SK-N-SH (cell line): Measurements from ENCODE around the gene SQOR. TPM values are rescaled to one million over a fixed set of nuclear protein-coding genes. Genes with fewer than 3 reads are reported as not detected.
A peak's percentile ranks its signal among the peaks of the same experiment; 100 is the strongest.

Experiments used
- CTCF ChIA-PET: fragments of 300-600, 350-600 bp; formaldehyde crosslinking; extraction: SDS; loops from one replicate; lab custom pipeline; 2021; lab: Yijun Ruan, JAX
- POLR2A ChIA-PET: fragments of 350-600 bp; sonication (Branson Sonifier 250); formaldehyde crosslinking; extraction: SDS; loops from one replicate; lab custom pipeline; 2020; ENCODE audit warnings: antibody characterized with exemption, inconsistent platforms; lab: Yijun Ruan, JAX
- DNase-seq: peaks from one replicate; pipeline ENCODE4 v3.0.0; 2012
- H2AFZ ChIP-seq: fragments of 200-600 bp; sonication (generic); 2 replicates; pipeline ENCODE4 v1.8.1; 2016; ENCODE audit warnings: antibody characterized with exemption, mild to moderate bottlenecking, low read depth
- H3F3A ChIP-seq: fragments of 200-600 bp; sonication (generic); replicated peaks from 2 replicates; pipeline ENCODE3; 2016; ENCODE audit warnings: antibody characterized with exemption, mild to moderate bottlenecking; ENCODE audit not compliant: insufficient read depth
- H3K27ac ChIP-seq, 2 experiments: fragments of 200-500 bp in 1 of 2; fragments of 200-600 bp in 1 of 2; sonication (Bioruptor generic) in 1 of 2; sonication (generic), shearing (Covaris generic) in 1 of 2; 2 replicates each; pipeline versions ENCODE4 v1.5.1 to v1.6.1; 2014 to 2016; ENCODE audit warnings: low read depth in 2 of 2, inconsistent platforms in 1 of 2, low read length in 1 of 2, mild to moderate bottlenecking in 1 of 2, mixed read lengths in 1 of 2
- H3K27me3 ChIP-seq: fragments of 200-600 bp; sonication (generic), shearing (Covaris generic); 2 replicates; pipeline ENCODE4 v1.6.1; 2016; ENCODE audit warnings: mixed run types; ENCODE audit not compliant: insufficient read depth
- H3K36me3 ChIP-seq, 2 experiments: fragments of 200-500 bp in 1 of 2; fragments of 200-600 bp in 1 of 2; sonication (Bioruptor generic) in 1 of 2; sonication (generic) in 1 of 2; replicated peaks in 1 of 2; 2 replicates each; pipeline versions ENCODE3 to v1.5.1; 2014 to 2016; ENCODE audit warnings: low read length in 1 of 2, mild to moderate bottlenecking in 1 of 2; ENCODE audit not compliant: insufficient read depth in 2 of 2, control insufficient read depth in 1 of 2
- H3K4me1 ChIP-seq, 2 experiments: fragments of 200-500 bp in 1 of 2; fragments of 200-600 bp in 1 of 2; sonication (Bioruptor generic) in 1 of 2; sonication (generic), shearing (Covaris generic) in 1 of 2; 2 replicates each; pipeline versions ENCODE4 v1.5.1 to v1.6.1; 2014 to 2016; ENCODE audit warnings: low read depth in 1 of 2, low read length in 1 of 2, mixed run types in 1 of 2; ENCODE audit not compliant: insufficient read depth in 2 of 2, control insufficient read depth in 1 of 2
- H3K4me2 ChIP-seq: fragments of 200-600 bp; sonication (generic), shearing (Covaris generic); 2 replicates; pipeline ENCODE4 v1.6.1; 2017; ENCODE audit warnings: mixed run types
- H3K4me3 ChIP-seq, 2 experiments: fragments of 200-500 bp in 1 of 2; fragments of 200-600 bp in 1 of 2; sonication (Bioruptor generic) in 1 of 2; sonication (generic), shearing (Covaris generic) in 1 of 2; 2 replicates each; pipeline versions ENCODE4 v1.5.1 to v1.8.1; 2014 to 2016; ENCODE audit warnings: low read depth in 2 of 2, inconsistent platforms in 1 of 2, low read length in 1 of 2, mild to moderate bottlenecking in 1 of 2, mixed read lengths in 1 of 2, moderate library complexity in 1 of 2
- H3K79me2 ChIP-seq: fragments of 200-600 bp; sonication (generic); 2 replicates; pipeline ENCODE4 v1.8.1; 2017; ENCODE audit warnings: mild to moderate bottlenecking; ENCODE audit not compliant: insufficient read depth
- H3K9ac ChIP-seq: fragments of 200-600 bp; sonication (generic); 2 replicates; pipeline ENCODE4 v1.6.1; 2017; ENCODE audit warnings: mixed run types
- H3K9me2 ChIP-seq: fragments of 200-600 bp; sonication (generic); 2 replicates; pipeline ENCODE4 v1.6.1; 2017; ENCODE audit warnings: mixed run types
- H3K9me3 ChIP-seq: fragments of 200-600 bp; sonication (generic); 2 replicates; pipeline ENCODE4 v1.6.1; 2017; ENCODE audit warnings: mixed run types, mild to moderate bottlenecking, moderate library complexity
- H4K20me1 ChIP-seq: fragments of 200-600 bp; sonication (generic); 2 replicates; pipeline ENCODE4 v1.6.1; 2017; ENCODE audit warnings: mild to moderate bottlenecking, mixed run types; ENCODE audit not compliant: insufficient read depth
- CHD2 ChIP-seq: fragments of 150-350 bp; IDR thresholded peaks from 2 replicates; pipeline ENCODE4 v1.6.1; 2018; ENCODE audit warnings: low read length; ENCODE audit not compliant: partially characterized antibody
- ELF1 ChIP-seq: IDR thresholded peaks from 2 replicates; pipeline ENCODE4 v1.4.0; 2012
- EP300 ChIP-seq, 2 experiments: IDR thresholded peaks; 2 replicates each; pipeline versions ENCODE4 v1.4.0 to v1.6.1; 2012; ENCODE audit warnings: borderline replicate concordance in 1 of 2, low read depth in 1 of 2, low read length in 1 of 2
- FOSL2 ChIP-seq: IDR thresholded peaks from 2 replicates; pipeline ENCODE4 v1.4.0; 2012; ENCODE audit warnings: low read depth, mild to moderate bottlenecking, moderate library complexity, borderline replicate concordance
- GABPA ChIP-seq: IDR thresholded peaks from 2 replicates; pipeline ENCODE4 v1.4.0; 2012; ENCODE audit warnings: low read depth, mild to moderate bottlenecking
- GATA2 ChIP-seq: sonication (generic); formaldehyde crosslinking; IDR thresholded peaks from 2 replicates; pipeline ENCODE4 v1.5.0; 2020; ENCODE audit warnings: mild to moderate bottlenecking, missing genetic modification reagents
- JUND ChIP-seq: IDR thresholded peaks from 2 replicates; pipeline ENCODE4 v1.4.0; 2012
- MXI1 ChIP-seq: IDR thresholded peaks from 2 replicates; pipeline ENCODE4 v1.6.1; 2012; ENCODE audit warnings: mild to moderate bottlenecking, low read depth, low read length, improper control_type of control experiment
- NFIC ChIP-seq: IDR thresholded peaks from 2 replicates; pipeline ENCODE4 v1.4.0; 2012; ENCODE audit warnings: borderline replicate concordance
- RXRA ChIP-seq: IDR thresholded peaks from 2 replicates; pipeline ENCODE4 v1.4.0; 2012; ENCODE audit warnings: low read depth, mild to moderate bottlenecking, borderline replicate concordance
- TCF12 ChIP-seq: IDR thresholded peaks from 2 replicates; pipeline ENCODE4 v1.4.0; 2012
- TEAD4 ChIP-seq: IDR thresholded peaks from 2 replicates; pipeline ENCODE4 v1.4.0; 2012; ENCODE audit warnings: mild to moderate bottlenecking, borderline replicate concordance; ENCODE audit not compliant: insufficient read depth
- WGBS: methylation state at CpG from one replicate; pipeline ENCODE4 v1.1.6; 2017; ENCODE audit warnings: low lambda C conversion rate; 5-methylcytosine and 5-hydroxymethylcytosine counted together
- polyA plus RNA-seq, 3 experiments: library from polyadenylated mRNA; depleted of rRNA; stranded (reverse); fragments of >200 nt; gene quantifications; 2 replicates each; pipeline ENCODE4 v1.2.3, GENCODE V29; 2012
- TF ChIP-seq, protein P1 (sequence below): fragments of 150-350 bp; IDR thresholded peaks from 2 replicates; pipeline ENCODE4 v1.6.1; 2017; ENCODE audit warnings: antibody characterized with exemption, low read length, low read depth, borderline replicate concordance
- TF ChIP-seq, protein P2 (sequence below): IDR thresholded peaks from 2 replicates; pipeline ENCODE4 v1.4.0; 2012; ENCODE audit warnings: low read depth
- TF ChIP-seq, protein P3 (sequence below): IDR thresholded peaks from 2 replicates; pipeline ENCODE4 v1.4.0; 2012; ENCODE audit warnings: low read depth, borderline replicate concordance
- TF ChIP-seq, protein P4 (sequence below): fragments of 150-350 bp; IDR thresholded peaks from 2 replicates; pipeline ENCODE4 v1.6.1; 2016; ENCODE audit warnings: mild to moderate bottlenecking, low read depth, low read length
- TF ChIP-seq, protein P5 (sequence below): IDR thresholded peaks from 2 replicates; pipeline ENCODE4 v1.4.0; 2012; ENCODE audit warnings: low read depth, borderline replicate concordance
- TF ChIP-seq, protein P6 (sequence below): fragments of 200-600 bp; sonication (generic); IDR thresholded peaks from 2 replicates; pipeline ENCODE4 v1.6.1; 2017; ENCODE audit warnings: antibody characterized with exemption, mild to moderate bottlenecking, moderate library complexity

The SQOR gene
- polyA plus RNA-seq, 1 of the 3 experiments (the other 2 are of a cell fraction) = 7.8 TPM

DNA sequence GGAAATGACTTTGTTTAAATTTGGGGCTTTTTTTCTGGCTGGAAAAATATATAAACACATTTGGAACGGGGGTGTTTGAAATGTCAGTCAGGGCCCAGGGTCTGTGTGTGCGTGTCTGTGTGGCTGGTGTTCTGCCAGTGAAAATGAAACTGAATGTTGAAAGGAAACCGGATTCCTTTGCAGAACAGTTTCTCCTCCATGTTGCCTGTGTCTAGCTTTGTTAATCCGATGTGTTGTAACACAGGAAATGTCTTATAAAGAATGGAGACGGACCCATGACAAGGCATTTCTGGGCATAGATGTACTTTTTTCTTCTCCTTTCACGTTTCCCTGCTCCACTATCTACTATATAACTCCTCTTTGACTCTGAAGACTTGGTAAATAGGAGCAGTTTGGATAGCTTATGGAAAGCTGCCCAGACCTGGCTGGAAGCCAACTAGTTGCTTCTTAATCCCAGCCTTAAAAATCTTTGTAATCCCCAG is 2.8 kb downstream of the SQOR start:
- peak overlapping the region; percentile 51 for H3K4me2 ChIP-seq
- no peak overlapping the region for H3K4me3 ChIP-seq
- H4K20me1 ChIP-seq = no peaks in the 10 kb centered on the region
- H3K27me3 ChIP-seq = no peaks in the 10 kb centered on the region
- no peak for DNase-seq
- H3K36me3 ChIP-seq = no peaks in the 10 kb centered on the region
- H2AFZ ChIP-seq = peak overlapping the region; percentile 54; the same call in 1 of the 2 replicates
- POLR2A ChIA-PET = no interaction called here
- H3K79me2 ChIP-seq = no peaks in the 10 kb centered on the region
- H3K9me2 ChIP-seq = no peaks in the 10 kb centered on the region
- H3F3A ChIP-seq = peaks cover 27% of the 10 kb centered on the region
- peak; percentile 34; the same call in 1 of the 2 replicates for TF ChIP-seq NFIC
- TF ChIP-seq CHD2 = no peak
- TF ChIP-seq JUND = no peak
- TF ChIP-seq, all 33 proteins: peak for 1
- CTCF ChIA-PET = interaction anchor here (1.0 kb wide), 1 partner anchor 180 kb away, joined by 3 read pairs; no protein-coding TSS in a partner anchor
- Histone ChIP-seq H3K27ac (peak overlapping the region; percentile 31 to 63; a peak in 3 of 4 replicates), H3K9me3 (no peaks in the 10 kb centered on the region), H3K4me1 (peaks cover 8 to 18% of the 10 kb centered on the region in 2 experiments; a peak in 3 of 4 replicates), H3K9ac (0 out of 2 replicates have a peak overlapping the region, but pooled peaks have one; percentile 4)
- WGBS = 40% methylated on average over 6 of the region's 6 CpGs

DNA sequence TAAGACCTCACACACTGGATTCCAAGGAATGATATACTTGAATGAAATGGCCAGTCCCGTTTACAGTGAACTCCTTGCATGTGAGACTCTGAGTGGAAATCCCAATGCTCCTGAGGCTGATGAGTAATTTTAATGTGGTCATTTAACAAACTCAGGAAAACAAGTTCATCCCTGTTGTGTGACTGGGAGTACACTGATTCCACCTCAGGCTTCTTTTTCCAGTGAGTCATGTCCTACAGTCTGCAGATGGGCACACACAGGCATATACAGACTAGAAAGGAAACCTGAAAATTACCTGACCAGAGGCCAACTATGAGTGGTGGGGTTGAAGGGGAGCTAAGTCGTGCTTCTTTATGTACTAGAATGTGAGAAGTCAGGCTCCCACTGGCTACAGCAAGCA is 5.8 kb downstream of the SQOR start:
- no peaks in the 10 kb centered on the region for H3K9me3 ChIP-seq
- peak overlapping the region in 1 of 2 experiments; percentile 13; a peak in 1 of 4 replicates for H3K4me3 ChIP-seq
- H3K9me2 ChIP-seq = no peaks in the 10 kb centered on the region
- no peak overlapping the region for H2AFZ ChIP-seq
- POLR2A ChIA-PET = no interaction called here
- DNase-seq = no peak
- peaks cover 32% of the 10 kb centered on the region for H3F3A ChIP-seq
- no peaks in the 10 kb centered on the region for H4K20me1 ChIP-seq
- peak overlapping the region; percentile 13; the same call in 1 of the 2 replicates for H3K9ac ChIP-seq
- H3K4me1 ChIP-seq = peaks cover 0 to 21% of the 10 kb centered on the region in 2 experiments; a peak in 3 of 4 replicates
- H3K27me3 ChIP-seq = no peaks in the 10 kb centered on the region
- H3K4me2 ChIP-seq = peak overlapping the region; percentile 67
- H3K36me3 ChIP-seq = no peaks in the 10 kb centered on the region
- WGBS = 4% methylated on average over 2 of the region's 2 CpGs
- H3K79me2 ChIP-seq = no peaks in the 10 kb centered on the region
- CTCF ChIA-PET = no interaction called here
- peak overlapping the region in 1 of 2 experiments; percentile 48; a peak in 2 of 4 replicates for H3K27ac ChIP-seq
- TF ChIP-seq, protein P1, sequence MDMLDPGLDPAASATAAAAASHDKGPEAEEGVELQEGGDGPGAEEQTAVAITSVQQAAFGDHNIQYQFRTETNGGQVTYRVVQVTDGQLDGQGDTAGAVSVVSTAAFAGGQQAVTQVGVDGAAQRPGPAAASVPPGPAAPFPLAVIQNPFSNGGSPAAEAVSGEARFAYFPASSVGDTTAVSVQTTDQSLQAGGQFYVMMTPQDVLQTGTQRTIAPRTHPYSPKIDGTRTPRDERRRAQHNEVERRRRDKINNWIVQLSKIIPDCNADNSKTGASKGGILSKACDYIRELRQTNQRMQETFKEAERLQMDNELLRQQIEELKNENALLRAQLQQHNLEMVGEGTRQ = no peak
- 0 out of 2 replicates have a peak, but pooled peaks have one; percentile 4 for TF ChIP-seq JUND
- no peak for TF ChIP-seq TEAD4
- TF ChIP-seq, protein P2, sequence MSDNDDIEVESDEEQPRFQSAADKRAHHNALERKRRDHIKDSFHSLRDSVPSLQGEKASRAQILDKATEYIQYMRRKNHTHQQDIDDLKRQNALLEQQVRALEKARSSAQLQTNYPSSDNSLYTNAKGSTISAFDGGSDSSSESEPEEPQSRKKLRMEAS = no peak
- TF ChIP-seq, protein P3, sequence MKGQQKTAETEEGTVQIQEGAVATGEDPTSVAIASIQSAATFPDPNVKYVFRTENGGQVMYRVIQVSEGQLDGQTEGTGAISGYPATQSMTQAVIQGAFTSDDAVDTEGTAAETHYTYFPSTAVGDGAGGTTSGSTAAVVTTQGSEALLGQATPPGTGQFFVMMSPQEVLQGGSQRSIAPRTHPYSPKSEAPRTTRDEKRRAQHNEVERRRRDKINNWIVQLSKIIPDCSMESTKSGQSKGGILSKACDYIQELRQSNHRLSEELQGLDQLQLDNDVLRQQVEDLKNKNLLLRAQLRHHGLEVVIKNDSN = no peak
- TF ChIP-seq ELF1 = no peak
- TF ChIP-seq, protein P4, sequence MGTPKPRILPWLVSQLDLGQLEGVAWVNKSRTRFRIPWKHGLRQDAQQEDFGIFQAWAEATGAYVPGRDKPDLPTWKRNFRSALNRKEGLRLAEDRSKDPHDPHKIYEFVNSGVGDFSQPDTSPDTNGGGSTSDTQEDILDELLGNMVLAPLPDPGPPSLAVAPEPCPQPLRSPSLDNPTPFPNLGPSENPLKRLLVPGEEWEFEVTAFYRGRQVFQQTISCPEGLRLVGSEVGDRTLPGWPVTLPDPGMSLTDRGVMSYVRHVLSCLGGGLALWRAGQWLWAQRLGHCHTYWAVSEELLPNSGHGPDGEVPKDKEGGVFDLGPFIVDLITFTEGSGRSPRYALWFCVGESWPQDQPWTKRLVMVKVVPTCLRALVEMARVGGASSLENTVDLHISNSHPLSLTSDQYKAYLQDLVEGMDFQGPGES = no peak
- TF ChIP-seq TCF12 = 0 out of 2 replicates have a peak, but pooled peaks have one; percentile 16
- TF ChIP-seq, protein P5, sequence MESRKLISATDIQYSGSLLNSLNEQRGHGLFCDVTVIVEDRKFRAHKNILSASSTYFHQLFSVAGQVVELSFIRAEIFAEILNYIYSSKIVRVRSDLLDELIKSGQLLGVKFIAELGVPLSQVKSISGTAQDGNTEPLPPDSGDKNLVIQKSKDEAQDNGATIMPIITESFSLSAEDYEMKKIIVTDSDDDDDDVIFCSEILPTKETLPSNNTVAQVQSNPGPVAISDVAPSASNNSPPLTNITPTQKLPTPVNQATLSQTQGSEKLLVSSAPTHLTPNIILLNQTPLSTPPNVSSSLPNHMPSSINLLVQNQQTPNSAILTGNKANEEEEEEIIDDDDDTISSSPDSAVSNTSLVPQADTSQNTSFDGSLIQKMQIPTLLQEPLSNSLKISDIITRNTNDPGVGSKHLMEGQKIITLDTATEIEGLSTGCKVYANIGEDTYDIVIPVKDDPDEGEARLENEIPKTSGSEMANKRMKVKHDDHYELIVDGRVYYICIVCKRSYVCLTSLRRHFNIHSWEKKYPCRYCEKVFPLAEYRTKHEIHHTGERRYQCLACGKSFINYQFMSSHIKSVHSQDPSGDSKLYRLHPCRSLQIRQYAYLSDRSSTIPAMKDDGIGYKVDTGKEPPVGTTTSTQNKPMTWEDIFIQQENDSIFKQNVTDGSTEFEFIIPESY = no peak
- no peak for TF ChIP-seq MXI1
- TF ChIP-seq RXRA = no peak
- no peak for TF ChIP-seq GABPA
- no peak for TF ChIP-seq GATA2 (CRISPR knock-in tag)
- TF ChIP-seq FOSL2 = peak; percentile 57; the same call in 1 of the 2 replicates
- no peak for TF ChIP-seq EP300 (IDR thresholded peaks at IDR 0.05; ENCODE audit: borderline replicate concordance in 1 of 2, low read depth in 1 of 2, low read length in 1 of 2)
- TF ChIP-seq, protein P6, sequence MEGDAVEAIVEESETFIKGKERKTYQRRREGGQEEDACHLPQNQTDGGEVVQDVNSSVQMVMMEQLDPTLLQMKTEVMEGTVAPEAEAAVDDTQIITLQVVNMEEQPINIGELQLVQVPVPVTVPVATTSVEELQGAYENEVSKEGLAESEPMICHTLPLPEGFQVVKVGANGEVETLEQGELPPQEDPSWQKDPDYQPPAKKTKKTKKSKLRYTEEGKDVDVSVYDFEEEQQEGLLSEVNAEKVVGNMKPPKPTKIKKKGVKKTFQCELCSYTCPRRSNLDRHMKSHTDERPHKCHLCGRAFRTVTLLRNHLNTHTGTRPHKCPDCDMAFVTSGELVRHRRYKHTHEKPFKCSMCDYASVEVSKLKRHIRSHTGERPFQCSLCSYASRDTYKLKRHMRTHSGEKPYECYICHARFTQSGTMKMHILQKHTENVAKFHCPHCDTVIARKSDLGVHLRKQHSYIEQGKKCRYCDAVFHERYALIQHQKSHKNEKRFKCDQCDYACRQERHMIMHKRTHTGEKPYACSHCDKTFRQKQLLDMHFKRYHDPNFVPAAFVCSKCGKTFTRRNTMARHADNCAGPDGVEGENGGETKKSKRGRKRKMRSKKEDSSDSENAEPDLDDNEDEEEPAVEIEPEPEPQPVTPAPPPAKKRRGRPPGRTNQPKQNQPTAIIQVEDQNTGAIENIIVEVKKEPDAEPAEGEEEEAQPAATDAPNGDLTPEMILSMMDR = no peak
